Liver (tissue), 9 donors: ENCODE data around the gene POU2F3. TPM values are rescaled to one million over a fixed set of nuclear protein-coding genes. Genes with fewer than 3 reads are reported as not detected.

Experiments used
- DNase-seq: peaks from one replicate; pipeline ENCODE4 v3.0.0-alpha.2; 2017; ENCODE audit warnings: low spot score
- H3K27ac ChIP-seq, 2 donors: one replicate each; pipeline ENCODE4 v1.7.0; 2013; ENCODE audit warnings: inconsistent platforms in 2 of 2, low read length in 2 of 2, control low read depth in 1 of 2, low read depth in 1 of 2, mild to moderate bottlenecking in 1 of 2
- H3K27me3 ChIP-seq, 4 donors: one replicate each; pipeline versions ENCODE4 v1.6.1 to v1.7.0; 2013; ENCODE audit warnings: low read length in 3 of 4, inconsistent platforms in 1 of 4, mild to moderate bottlenecking in 1 of 4, moderate library complexity in 1 of 4; ENCODE audit not compliant: control insufficient read depth in 4 of 4, insufficient read depth in 4 of 4
- H3K36me3 ChIP-seq, 4 donors: one replicate each; pipeline versions ENCODE4 v1.6.1 to v1.7.0; 2013; ENCODE audit warnings: low read length in 3 of 4, mild to moderate bottlenecking in 3 of 4, low read depth in 1 of 4, moderate library complexity in 1 of 4; ENCODE audit not compliant: control insufficient read depth in 4 of 4, insufficient read depth in 3 of 4
- H3K4me1 ChIP-seq, 4 donors: one replicate each; pipeline versions ENCODE4 v1.6.1 to v1.7.0; 2013; ENCODE audit warnings: low read length in 3 of 4, mild to moderate bottlenecking in 3 of 4, moderate library complexity in 1 of 4; ENCODE audit not compliant: control insufficient read depth in 4 of 4, insufficient read depth in 4 of 4
- H3K4me3 ChIP-seq, 3 donors: one replicate each; pipeline versions ENCODE4 v1.6.1 to v1.7.0; 2013; ENCODE audit warnings: low read length in 3 of 3, control low read depth in 1 of 3, low read depth in 1 of 3, mild to moderate bottlenecking in 1 of 3
- H3K9ac ChIP-seq, 2 donors: one replicate each; pipeline ENCODE4 v1.7.0; 2013; ENCODE audit warnings: low read length in 2 of 2, mild to moderate bottlenecking in 2 of 2, moderate library complexity in 2 of 2, control low read depth in 1 of 2, low read depth in 1 of 2
- H3K9me3 ChIP-seq, 4 donors: one replicate each; pipeline versions ENCODE4 v1.6.1 to v1.7.0; 2013; ENCODE audit warnings: low read length in 3 of 4; ENCODE audit not compliant: control insufficient read depth in 4 of 4
- ATF3 ChIP-seq: IDR thresholded peaks from 2 replicates; pipeline ENCODE4 v1.6.1; 2016; ENCODE audit warnings: antibody characterized with exemption
- CTCF ChIP-seq: fragments of 150-350 bp; IDR thresholded peaks from 2 replicates; pipeline ENCODE4 v1.5.1; 2017; ENCODE audit warnings: improper control_type of control experiment, low read depth, low read length; ENCODE audit not compliant: missing input control
- EGR1 ChIP-seq, 2 donors: IDR thresholded peaks; 2 replicates each; pipeline ENCODE4 v1.6.1; 2016 to 2018; ENCODE audit warnings: antibody characterized with exemption in 2 of 2, low read depth in 2 of 2
- FOXA1 ChIP-seq: IDR thresholded peaks from 2 replicates; pipeline ENCODE4 v1.6.1; 2016; ENCODE audit warnings: antibody characterized with exemption
- FOXA2 ChIP-seq: IDR thresholded peaks from 2 replicates; pipeline ENCODE4 v1.6.1; 2016; ENCODE audit warnings: antibody characterized with exemption
- GABPA ChIP-seq, 2 donors: IDR thresholded peaks in 1 of 2; conservative IDR thresholded peaks in 1 of 2; 2 replicates each; pipeline ENCODE4 v1.6.1; 2016; ENCODE audit warnings: antibody characterized with exemption in 2 of 2, mild to moderate bottlenecking in 1 of 2, moderate library complexity in 1 of 2
- HNF4A ChIP-seq, 2 donors: conservative IDR thresholded peaks; 2 replicates each; pipeline ENCODE4 v1.6.1; 2016; ENCODE audit warnings: antibody characterized with exemption in 2 of 2, mild to moderate bottlenecking in 2 of 2
- HNF4G ChIP-seq: IDR thresholded peaks from 2 replicates; pipeline ENCODE4 v1.6.1; 2016; ENCODE audit warnings: antibody characterized with exemption
- JUND ChIP-seq, 2 donors: IDR thresholded peaks; 2 replicates each; pipeline ENCODE4 v1.6.1; 2016; ENCODE audit warnings: antibody characterized with exemption in 2 of 2
- MAX ChIP-seq: IDR thresholded peaks from 2 replicates; pipeline ENCODE4 v1.6.1; 2016; ENCODE audit warnings: antibody characterized with exemption
- NR2F2 ChIP-seq: IDR thresholded peaks from 2 replicates; pipeline ENCODE4 v1.6.1; 2016; ENCODE audit warnings: antibody characterized with exemption
- RAD21 ChIP-seq, 2 donors: IDR thresholded peaks; 2 replicates each; pipeline ENCODE4 v1.6.1; 2016; ENCODE audit warnings: antibody characterized with exemption in 2 of 2, mild to moderate bottlenecking in 2 of 2
- REST ChIP-seq: IDR thresholded peaks from 2 replicates; pipeline ENCODE4 v1.6.1; 2016; ENCODE audit warnings: antibody characterized with exemption, mild to moderate bottlenecking
- SP1 ChIP-seq: IDR thresholded peaks from 2 replicates; pipeline ENCODE4 v1.6.1; 2018; ENCODE audit warnings: antibody characterized with exemption, mild to moderate bottlenecking
- TAF1 ChIP-seq: conservative IDR thresholded peaks from 2 replicates; pipeline ENCODE4 v1.6.1; 2016; ENCODE audit warnings: antibody characterized with exemption, mild to moderate bottlenecking
- YY1 ChIP-seq: IDR thresholded peaks from 2 replicates; pipeline ENCODE4 v1.6.1; 2016; ENCODE audit warnings: antibody characterized with exemption, mild to moderate bottlenecking
- ZBTB33 ChIP-seq: IDR thresholded peaks from 2 replicates; pipeline ENCODE4 v1.6.1; 2016; ENCODE audit warnings: antibody characterized with exemption
- WGBS: extraction: QIAGEN DNeasy Blood & Tissue Kit; methylation state at CpG from one replicate; pipeline ENCODE4 v1.1.7; 2013; 5-methylcytosine and 5-hydroxymethylcytosine counted together
- polyA plus RNA-seq, 2 donors: library from polyadenylated mRNA; stranded (reverse) in 1 of 2; unstranded in 1 of 2; fragments of 200-250 nt in 1 of 2; fragments of >200 nt in 1 of 2; fragmentation: Nextera tagmentation in 1 of 2; extraction: Ambion mirVana in 1 of 2; gene quantifications; one replicate each; pipeline versions ENCODE4 v1.2.1 to v1.2.3, GENCODE V29; 2013 to 2015
- total RNA-seq, 2 donors: library from RNA; depleted of rRNA; stranded (reverse); fragments of >200 nt; gene quantifications; one replicate each; pipeline ENCODE4 v1.2.3, GENCODE V29; 2014
- donor health status: healthy.
- donor health status: healthy.
- donor health status: healthy.
- donor health status: healthy.
- donor health status: healthy.

The POU2F3 gene
- total and polyA plus RNA-seq, 4 donors, result not detected

GRCh38 chr11:120231963-120232362 lies 8.0 kb upstream of the POU2F3 start:
- H3K9ac ChIP-seq, result no peak overlapping the region
- peaks cover 0 to 4% (median 2%) of the 10 kb centered on the region in 4 donors for H3K4me1 ChIP-seq
- DNase-seq, result no peak
- no peak overlapping the region for H3K4me3 ChIP-seq
- H3K9me3 ChIP-seq, result no peaks in the 10 kb centered on the region
- TF ChIP-seq REST (no peak), NR2F2 (no peak), FOXA2 (no peak), YY1 (no peak), ATF3 (no peak), FOXA1 (no peak), ZBTB33 (no peak), SP1 (no peak)
- peak overlapping the region in 1 of 2 donors; percentile 29 for H3K27ac ChIP-seq
- H3K27me3 ChIP-seq, result no peaks in the 10 kb centered on the region
- H3K36me3 ChIP-seq, result peaks cover 4 to 24% (median 16%) of the 10 kb centered on the region in 4 donors
- 20% methylated on average over 4 of the region's 4 CpGs for WGBS

- 59% methylated on average over 9 of the region's 9 CpGs for WGBS
- Histone ChIP-seq H3K27ac (no peak overlapping the region), H3K4me1 (peaks cover 0 to 4% (median 0%) of the 10 kb centered on the region in 4 donors), H3K9me3 (no peaks in the 10 kb centered on the region), H3K9ac (no peak overlapping the region), H3K27me3 (no peaks in the 10 kb centered on the region), H3K36me3 (peaks cover 4 to 17% (median 12%) of the 10 kb centered on the region in 4 donors), H3K4me3 (no peak overlapping the region)
- no peak for DNase-seq
- TF ChIP-seq JUND (IDR thresholded peaks at IDR 0.05) (no peak), CTCF (no peak), FOXA2 (no peak), HNF4A (conservative IDR thresholded peaks at IDR 0.05) (no peak), YY1 (no peak), NR2F2 (no peak), TAF1 (no peak), ATF3 (no peak), EGR1 (IDR thresholded peaks at IDR 0.05; ENCODE audit: low read depth in 2 of 2) (no peak), GABPA (IDR thresholded peaks at IDR 0.05 in 1 of 2, conservative IDR thresholded peaks at IDR 0.05 in 1 of 2) (no peak), HNF4G (no peak), ZBTB33 (no peak), SP1 (no peak), RAD21 (IDR thresholded peaks at IDR 0.05) (no peak), FOXA1 (no peak), MAX (no peak), REST (no peak)
These were observed 6.6 kb upstream of the POU2F3 start for GRCh38 chr11:120233207-120233803.
